GM23248 (cell line): ENCODE measurements around the gene RRBP1.

Source experiments
- EZH2 ChIP-seq: fragments of 200-600 bp; sonication (generic); IDR thresholded peaks from 2 replicates; pipeline ENCODE4 v1.6.1; 2018; ENCODE audit warnings: antibody characterized with exemption, mild to moderate bottlenecking; ENCODE audit not compliant: insufficient read depth, poor library complexity, severe bottlenecking
- EZH2phosphoT487 ChIP-seq: fragments of 200-600 bp; sonication (generic); IDR thresholded peaks from 2 replicates; pipeline ENCODE4 v1.6.1; 2018; ENCODE audit warnings: antibody characterized with exemption, moderate library complexity, mild to moderate bottlenecking, low read depth; ENCODE audit not compliant: insufficient read depth

- TF ChIP-seq EZH2 (no peak), EZH2phosphoT487 (no peak)
These were observed 24.8 kb downstream of the RRBP1 start for GRCh38 chr20:17657079-17657825.
